GM19397 (cell line): ENCODE results near the gene STAT4.

Source experiments
- ATAC-seq: cut with Tn5 transposase; IDR thresholded peaks from one replicate; pipeline ENCODE4 v1.9.1; 2021; ENCODE audit warnings: mild to moderate bottlenecking, moderate library complexity; ENCODE audit not compliant: unreplicated experiment

Gene STAT4

DNA sequence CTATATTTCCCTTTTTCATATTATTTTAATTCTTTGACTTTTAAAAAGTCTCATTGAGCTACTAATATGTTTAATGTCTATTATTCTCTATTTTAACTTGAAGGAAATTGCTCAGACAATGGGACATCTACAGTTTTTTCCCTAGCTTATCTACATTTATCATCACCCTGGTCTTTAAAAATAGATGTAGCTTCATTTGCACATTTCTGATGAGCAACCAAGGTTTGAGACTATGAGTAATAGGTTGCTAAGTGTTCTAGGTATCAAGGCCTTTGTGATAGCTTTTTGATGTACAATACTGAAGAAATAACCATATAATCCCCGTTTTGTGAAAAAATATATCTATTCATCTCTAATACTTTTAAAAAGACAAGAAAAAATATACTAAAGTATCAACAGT lies 47.0 kb downstream of the STAT4 start:
- no peak for ATAC-seq

DNA sequence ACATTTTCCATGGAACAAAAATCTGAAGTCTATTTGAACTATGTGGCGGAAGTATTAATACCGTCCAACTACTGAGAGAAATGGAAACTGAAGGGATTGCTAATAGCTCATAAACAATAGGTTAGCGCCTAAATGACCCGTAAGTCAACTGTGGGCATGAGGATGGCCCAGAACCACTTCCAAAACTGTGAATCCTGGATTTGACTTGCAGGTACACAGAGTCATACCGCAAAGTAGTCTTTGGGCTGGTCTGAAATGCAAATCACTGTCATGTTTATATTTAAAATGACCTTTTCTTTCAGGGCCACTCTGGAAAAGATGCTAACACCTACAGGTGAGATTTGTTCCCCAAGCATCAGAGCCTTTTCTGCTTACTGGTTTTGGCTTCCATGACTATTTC lies 50.6 kb downstream of the STAT4 start:
- ATAC-seq: no peak

DNA sequence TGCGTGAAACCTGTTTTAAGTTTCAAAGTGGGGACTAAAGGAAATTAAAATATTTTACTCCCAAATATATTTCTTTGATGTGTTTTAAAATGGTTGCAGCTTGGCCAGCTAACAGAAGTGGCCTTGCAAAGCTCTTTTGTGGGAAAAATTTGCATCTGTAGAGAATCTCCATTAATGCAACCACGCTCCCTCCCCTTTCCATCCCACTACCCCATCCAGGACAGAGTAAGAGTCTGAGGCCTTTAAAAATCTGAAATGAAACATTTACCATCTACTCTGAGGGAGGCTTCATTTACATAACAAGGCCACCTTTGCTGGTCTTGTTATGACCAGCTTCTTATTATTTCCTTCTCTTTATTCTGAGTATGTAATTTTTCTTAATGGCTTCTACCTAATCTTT lies 63.5 kb downstream of the STAT4 start:
- no peak for ATAC-seq

DNA sequence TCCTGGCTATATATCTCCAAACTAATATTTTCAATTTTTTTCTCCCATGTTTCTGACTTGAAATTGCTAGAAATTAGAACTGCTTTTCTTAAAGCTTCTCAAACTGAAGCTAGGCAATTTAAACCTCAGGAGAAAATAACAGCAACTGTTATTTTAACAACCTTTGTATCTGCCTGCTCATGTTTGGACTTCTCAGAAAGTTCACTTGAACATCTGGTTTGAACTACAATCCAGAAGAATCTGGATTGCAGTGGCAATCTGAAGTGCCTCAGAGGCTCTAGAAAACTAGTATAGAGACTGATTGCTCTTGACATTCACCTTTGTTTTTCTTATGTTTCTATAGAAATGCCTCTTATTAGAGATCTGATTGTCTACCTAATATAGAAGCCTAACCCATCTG lies 64.1 kb downstream of the STAT4 start:
- no peak for ATAC-seq

DNA sequence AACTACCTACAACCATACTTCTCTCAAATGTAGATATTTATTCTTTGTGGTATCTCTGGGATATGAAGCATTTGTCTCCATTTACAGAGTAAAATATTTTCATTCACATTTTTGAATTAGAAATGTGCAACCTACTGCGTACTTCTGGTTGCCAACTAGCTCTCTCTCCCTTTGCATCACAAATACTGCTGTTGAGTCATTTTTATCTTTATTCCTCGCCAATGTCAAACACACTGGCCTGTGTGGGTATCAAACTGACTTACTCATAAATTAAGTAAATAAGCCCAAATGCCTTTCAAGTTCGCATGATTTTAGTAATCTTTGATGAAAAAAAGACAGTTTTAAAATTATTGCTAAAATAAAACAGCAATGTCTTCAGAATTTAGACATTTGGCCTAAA lies 67.3 kb downstream of the STAT4 start:
- no peak for ATAC-seq

DNA sequence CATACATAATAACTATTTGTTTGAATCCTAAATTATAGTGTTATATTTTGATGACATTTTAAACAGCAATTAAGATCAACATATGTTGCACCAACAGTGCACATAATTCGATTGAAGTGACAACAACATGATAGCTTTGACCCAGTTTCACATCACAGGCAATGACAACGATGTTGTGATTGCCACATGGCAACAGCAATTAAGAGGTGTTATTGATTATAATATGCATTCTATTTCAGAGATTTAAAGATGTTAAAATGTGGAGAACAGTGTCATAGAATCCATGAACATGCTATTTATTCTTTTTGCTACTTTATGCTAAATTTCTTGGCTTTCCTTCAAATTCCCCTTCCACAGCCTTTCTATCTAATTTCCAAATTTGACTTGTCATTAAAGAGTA lies 68.5 kb downstream of the STAT4 start:
- ATAC-seq: no peak

DNA sequence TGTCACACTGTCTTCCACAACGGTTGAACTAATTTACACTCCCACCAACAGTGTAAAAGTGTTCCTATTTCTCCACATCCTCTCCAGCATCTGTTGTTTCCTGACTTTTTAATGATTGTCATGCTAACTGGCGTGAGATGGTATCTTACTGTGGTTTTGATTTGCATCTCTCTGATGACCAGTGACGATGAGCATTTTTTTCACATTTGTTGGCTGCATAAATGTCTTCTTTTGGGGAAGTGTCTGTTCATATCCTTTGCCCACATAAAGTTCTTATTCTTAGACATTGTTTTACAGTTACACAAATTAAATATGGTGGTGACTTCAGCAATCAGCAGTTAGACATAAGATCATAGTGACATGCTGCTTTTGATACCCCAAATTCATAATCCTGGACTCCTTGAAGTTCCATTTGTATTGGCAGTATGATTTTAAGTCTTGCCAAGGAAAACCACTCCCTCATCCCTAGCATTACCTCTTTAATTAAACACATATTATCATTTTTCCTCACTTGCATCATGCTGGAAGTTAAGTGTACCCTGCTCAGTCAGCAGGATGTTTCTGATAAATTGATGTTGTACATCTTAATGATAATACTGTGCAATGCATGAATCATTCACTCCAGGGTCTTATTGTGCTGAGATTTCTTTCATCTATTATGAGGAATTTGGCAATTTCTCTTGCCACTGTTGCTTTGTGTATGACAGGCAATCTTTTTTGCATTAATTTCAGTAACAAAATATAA lies 69.2 kb downstream of the STAT4 start:
- ATAC-seq: no peak

DNA sequence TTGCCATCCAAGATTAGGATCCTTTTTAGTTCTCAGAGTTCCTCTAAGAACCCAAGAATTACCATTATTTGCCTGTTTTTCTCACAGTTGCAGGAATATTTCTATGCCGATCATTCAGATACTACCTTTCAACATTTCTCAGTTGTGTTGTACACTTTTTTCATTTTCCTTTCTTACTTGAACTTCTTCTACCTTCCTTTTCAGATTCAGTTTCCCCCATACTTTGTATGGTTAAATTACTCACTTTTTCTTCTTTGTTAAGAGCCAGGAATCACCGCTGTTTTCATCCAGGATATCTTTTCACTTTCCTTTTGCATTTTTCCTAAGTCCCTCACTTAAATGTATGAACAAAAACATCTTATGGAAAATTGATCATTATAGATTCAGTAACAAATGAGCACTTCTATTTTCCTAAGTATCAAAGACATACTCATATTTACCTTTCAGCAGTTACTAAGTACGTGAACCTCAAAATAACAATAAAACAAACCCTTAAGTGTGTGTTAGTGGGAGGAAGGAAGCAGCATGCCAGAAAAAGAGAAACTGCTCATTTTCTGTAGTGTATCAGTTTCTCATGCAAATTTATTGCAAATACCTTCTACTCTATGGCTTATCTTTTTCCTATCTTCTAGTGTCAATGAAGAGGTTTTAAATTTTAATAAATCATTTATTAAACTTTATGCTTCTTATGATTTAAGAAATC lies 72.5 kb downstream of the STAT4 start:
- ATAC-seq: no peak

DNA sequence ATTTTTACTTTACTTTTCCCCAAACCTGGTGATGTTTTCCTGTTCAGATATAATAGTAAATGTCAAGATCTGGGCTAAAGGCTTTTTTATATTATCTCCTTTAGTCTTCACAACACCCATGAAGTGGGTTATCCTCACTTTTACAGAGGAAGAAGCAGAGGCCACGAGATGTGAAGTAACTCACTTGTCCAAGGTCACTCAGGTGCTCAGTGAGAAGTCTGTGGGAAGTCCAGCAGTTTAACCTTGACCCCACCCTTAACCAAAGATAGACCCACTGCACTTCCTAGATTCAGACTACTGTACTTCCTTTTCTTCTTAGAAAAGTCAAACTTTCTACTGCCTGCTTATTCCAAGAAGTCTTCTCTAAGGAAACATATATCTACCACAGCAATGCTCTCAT lies 80.5 kb downstream of the STAT4 start:
- no peak for ATAC-seq

DNA sequence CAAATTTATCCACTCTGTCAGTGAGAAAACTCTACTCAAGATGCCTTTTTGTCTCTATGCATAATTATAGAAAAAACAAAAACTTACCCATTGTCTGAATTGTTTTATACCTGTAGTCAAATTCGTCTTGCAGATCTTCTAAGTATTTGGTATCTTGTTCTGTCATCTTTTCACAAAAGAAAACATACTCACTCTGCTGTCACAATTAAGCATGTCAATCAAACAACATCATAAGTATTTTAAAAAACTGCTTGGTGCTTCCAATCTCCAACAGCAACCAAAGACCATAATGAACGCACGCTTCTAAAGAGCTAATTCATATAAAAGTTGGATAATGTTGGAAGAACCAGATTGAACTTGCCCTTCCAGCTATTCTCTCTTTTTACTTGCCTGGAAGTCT lies 81.2 kb downstream of the STAT4 start:
- ATAC-seq: no peak

DNA sequence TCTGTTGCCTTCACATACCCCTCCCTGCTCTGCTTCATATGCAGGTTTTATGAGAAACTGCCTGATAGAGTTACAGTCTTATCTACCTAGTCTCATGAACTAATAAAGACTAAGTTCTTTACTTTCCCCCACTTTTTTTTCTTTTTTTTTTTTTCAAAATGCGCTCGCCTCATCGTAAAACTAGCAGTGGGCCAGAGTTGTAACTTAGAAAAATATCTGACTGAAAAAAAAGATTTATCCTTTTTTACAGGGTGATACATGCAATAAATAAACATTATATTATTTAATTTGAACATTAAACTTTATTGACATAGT lies 83.9 kb downstream of the STAT4 start:
- no peak for ATAC-seq

DNA sequence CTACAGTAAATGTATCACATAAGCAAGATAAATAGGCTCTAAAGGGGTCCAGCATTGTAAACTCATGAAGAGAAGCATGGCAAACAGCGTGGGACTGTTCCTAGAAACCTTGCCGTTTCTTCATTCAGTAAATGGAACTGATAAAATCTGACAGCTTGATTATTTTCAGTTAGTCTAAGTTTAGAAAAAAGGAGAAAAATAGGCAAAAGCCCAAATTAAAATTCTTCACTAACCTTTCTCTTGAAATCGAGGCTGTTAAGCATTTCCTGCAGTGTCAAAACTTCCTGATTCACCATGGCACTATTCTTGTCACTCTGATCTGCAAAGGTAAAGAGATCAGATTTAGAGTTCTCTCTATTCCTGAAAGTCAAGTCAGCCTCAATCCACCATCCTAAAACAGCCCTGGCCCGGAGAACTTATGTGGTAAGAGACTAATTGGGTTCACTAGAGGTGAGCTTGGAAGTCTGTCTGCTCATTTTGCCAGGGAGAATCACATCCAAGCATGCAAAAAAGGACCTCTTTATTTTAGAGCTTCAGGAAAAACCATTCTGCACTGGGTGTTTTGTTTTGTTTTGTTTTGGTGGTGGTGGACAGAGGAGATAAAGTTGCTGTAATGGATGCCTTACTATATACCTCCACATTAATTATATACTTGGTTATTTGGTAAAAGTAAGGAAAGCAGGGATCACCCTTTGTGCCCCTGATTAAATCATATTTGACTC lies 84.4 kb downstream of the STAT4 start:
- ATAC-seq: no peak

DNA sequence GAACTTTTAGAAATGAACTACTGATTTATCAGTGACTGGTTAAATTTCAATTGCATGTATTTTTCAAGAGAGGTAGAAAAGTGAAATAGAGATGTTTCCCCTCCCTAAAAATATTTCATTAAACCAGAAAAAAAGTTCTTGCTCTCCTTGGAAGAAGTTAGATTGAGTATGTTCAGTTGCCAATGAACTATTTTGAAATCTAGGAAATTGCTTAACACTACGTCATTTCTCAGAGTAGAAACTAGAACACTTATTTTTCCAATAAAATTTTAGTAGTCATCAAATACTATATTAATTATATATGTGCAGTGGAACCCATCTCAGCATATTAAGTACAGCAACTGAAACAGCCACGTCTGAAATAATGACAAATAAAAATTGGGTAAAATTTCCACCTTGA lies 85.0 kb downstream of the STAT4 start:
- ATAC-seq: no peak

DNA sequence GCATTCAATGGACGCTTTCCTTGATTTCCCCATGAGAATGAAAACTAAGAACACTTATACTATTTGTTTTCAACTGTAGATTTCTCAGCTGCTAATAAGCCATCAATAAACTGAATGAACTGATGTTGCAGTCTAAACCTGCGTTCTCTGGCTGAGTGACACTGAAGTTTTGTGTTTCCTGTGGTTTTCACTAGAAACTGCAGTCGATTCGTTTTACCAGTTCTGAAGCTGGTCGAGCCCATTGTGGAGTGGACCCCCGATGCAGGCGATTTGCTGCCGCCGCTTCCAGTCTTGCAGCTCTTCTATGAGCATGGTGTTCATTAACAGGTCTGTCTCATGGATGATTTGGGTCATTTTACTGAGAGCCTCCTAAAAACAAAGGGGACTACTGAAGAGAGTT lies 86.2 kb downstream of the STAT4 start:
- no peak for ATAC-seq

DNA sequence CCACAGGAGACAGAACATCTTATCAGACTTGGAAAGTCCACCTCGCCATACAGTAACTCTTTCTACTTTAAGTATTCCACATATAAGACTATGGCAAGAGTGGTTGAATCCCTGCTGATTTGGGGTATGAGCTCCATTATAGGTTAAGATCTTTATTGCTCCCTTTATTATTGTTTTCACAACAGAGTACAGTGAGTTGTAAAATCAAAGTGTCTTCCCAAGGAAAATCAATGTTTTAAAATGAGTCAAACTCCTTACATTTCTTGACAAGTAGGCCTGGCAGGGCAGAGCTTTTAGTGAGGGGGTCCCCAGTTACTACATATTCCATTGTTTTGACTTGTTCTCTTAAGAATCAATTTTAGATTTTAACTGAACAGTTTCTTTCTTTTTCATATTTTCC lies 87.2 kb downstream of the STAT4 start:
- no peak for ATAC-seq

DNA sequence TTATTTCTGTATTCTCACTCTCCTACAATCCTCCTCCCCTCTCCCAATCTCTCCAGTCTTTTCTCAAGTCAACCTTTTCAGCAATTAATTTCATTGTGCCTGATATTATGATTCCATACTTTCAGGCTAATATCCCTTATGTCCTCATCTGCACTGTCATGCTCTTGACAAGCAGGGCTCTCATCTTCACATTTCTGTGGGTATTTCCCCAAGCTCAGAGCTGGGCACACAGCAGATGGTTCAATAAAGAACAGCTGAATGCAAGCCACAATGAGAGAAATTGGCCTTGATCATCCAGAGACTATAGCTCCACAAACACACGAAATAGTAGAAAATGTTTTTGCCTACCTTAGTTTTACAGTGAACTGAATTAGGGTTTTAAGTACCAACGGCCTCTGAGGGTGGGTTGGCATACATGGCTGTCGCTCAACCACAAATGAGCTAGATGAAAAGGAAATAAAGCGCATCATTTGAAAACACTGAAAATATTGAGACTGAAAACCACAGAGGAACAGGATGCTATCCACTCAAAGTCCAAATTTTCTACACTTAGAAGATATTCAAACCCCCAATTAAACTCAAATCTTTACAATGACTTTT lies 89.3 kb downstream of the STAT4 start:
- ATAC-seq: no peak

DNA sequence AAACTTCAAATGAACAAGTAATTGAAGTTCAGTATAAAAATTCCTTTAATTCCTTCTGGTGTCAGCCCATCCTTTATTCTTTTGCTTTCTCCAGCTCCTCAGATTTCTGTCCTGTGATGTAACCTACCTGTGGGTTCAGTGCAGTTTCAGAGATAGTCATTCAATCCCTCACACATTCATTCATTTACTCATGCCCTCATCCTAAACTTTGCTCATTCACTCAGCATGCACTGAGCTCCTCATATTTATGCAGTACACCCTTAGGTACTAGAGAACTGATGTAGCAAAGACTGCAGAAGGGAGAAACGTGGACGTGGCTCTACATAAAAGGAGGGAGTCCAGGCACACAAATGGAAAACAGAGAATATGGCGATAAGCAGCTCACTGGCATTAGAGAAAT lies 91.5 kb downstream of the STAT4 start:
- ATAC-seq: no peak

DNA sequence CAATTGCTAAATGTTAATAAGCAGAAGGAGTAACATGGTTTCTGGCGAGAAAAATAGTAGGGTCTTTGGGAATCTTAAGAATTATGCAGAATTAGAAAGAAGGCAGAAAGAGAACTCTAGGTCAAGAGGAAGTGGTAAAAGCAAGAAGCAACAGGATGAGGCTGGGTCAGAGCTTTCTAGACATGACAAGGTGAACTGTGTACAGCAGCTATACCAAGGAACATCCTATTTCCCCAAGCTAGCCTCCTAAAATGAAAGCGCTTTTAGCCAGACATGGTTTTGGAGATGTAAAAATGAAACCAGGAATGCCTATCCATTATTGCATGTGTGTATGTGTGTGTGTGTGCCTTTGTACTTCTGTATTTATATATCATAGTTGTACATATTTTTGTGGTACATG lies 94.6 kb downstream of the STAT4 start:
- ATAC-seq: no peak

DNA sequence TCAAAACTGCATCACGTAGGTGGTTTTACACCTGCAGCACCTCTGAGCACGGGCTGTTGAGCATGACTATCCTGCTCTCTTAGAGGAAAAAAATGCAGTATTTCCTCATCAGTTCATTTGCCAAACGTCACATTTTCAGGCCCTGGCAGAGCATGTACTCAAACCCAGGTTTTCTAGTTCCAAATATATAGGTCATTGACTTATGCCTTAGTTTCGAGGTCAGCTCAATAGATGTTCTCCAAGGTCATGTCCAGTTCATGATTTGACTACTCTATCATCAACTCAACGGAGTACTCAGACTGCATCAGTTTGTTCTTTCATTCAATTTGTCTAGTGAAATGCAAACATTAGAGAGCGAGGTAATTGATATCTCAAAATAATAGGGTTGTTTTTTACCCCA lies 97.5 kb downstream of the STAT4 start:
- no peak for ATAC-seq

DNA sequence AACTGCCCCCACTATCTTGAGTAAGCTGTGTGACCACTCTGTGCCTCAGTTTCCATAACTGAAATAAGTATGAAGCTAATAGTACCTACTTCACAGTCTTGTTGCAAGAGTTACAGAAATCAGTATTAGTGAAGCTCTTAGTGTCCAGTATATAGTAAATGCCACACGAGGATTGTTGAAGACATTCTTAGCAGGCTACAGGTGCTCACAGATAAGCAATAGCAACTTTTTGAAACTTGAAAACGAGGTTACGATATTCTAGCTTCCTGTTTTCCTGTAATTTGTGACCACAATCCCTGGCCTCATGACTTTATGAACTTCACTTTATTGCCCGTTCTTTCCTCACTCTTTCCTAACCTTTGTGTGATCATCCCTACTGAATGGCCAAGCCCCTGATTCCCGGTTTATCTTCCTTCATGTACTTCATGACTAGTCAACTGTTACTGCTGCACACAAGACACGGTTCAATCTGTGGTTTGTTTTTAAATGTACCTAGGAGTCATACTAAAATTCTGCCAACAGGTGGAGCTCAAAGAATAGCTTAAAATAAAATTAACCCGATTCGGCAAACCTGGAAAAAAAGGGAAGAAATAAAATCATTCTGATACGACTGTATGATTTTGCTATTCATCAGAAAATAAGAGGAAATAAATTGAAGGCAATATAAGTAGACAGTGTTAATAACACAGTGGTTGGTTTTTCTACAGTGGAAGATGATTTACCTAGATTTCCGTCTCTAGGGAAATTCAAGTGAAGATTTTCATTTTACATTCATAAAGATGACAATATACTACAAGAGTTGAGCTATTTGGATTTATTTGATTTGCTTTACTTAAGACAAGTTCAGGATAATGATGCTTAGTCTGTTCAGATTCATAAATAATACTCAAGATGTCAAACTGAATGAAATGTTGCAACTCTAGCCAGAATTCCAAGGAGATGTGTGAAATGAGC lies 98.7 kb downstream of the STAT4 start:
- no peak for ATAC-seq

DNA sequence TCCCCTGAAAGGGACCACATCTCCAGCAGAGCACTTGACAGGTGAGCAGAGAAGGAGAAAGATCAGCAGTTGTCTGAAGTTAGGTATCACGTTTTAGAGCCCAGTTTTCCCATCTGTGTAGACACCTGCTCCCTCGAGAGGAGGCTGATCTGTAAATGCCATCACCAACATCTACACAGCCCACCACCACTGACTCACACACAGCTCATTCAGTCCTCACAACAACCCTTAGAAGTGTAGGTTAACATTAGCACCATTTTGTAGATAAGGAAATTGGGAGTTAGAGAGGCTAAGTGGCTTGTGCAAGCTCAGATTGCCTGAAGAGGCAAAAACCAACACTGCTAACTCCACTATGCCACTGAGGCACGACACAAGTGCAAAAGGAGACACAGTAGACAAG lies 99.6 kb downstream of the STAT4 start:
- no peak for ATAC-seq
